Measurements from ENCODE around the gene MINDY4. TPM values are rescaled to one million over a fixed set of nuclear protein-coding genes. Genes with fewer than 3 reads are reported as not detected.

The MINDY4 gene
- total RNA-seq, 1 donor from 2014 or later = 14.3 TPM

DNA sequence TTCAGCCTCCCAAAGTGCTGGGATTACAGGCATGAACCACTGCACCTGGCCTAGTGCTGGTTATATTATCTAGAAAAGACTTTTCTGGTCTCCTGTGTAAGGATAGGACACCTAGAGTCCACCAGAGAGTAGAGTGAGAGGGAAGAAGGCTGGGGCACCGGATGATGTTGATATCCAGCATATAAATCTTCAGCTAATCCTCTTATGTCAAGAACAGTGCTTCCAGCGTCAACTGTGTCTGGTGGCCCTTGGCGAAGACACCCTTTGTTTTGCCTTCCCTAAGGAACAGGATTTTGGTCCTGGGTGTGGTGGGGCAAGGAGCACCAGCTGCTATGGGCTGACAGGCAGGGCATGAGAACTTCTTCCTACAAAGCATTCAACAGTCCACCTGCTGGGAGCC, 35.6 kb upstream of the MINDY4 start:
- Mint-ChIP-seq H3K9me3 (ENCODE audit: low read depth) (no peaks in the 10 kb centered on the region), H3K4me3 (ENCODE audit: low read depth) (no peak overlapping the region), H3K4me1 (ENCODE audit: low read depth) (no peaks in the 10 kb centered on the region), H3K27me3 (no peaks in the 10 kb centered on the region), H3K27ac (no peak overlapping the region), H3K36me3 (ENCODE audit: insufficient read depth) (no peaks in the 10 kb centered on the region)
- TF ChIP-seq, protein P1, sequence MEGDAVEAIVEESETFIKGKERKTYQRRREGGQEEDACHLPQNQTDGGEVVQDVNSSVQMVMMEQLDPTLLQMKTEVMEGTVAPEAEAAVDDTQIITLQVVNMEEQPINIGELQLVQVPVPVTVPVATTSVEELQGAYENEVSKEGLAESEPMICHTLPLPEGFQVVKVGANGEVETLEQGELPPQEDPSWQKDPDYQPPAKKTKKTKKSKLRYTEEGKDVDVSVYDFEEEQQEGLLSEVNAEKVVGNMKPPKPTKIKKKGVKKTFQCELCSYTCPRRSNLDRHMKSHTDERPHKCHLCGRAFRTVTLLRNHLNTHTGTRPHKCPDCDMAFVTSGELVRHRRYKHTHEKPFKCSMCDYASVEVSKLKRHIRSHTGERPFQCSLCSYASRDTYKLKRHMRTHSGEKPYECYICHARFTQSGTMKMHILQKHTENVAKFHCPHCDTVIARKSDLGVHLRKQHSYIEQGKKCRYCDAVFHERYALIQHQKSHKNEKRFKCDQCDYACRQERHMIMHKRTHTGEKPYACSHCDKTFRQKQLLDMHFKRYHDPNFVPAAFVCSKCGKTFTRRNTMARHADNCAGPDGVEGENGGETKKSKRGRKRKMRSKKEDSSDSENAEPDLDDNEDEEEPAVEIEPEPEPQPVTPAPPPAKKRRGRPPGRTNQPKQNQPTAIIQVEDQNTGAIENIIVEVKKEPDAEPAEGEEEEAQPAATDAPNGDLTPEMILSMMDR (IDR thresholded peaks at IDR 0.05; ENCODE audit: unreplicated experiment) = no peak
- DNase-seq (ENCODE audit: low spot score, unreplicated experiment) = no peak

DNA sequence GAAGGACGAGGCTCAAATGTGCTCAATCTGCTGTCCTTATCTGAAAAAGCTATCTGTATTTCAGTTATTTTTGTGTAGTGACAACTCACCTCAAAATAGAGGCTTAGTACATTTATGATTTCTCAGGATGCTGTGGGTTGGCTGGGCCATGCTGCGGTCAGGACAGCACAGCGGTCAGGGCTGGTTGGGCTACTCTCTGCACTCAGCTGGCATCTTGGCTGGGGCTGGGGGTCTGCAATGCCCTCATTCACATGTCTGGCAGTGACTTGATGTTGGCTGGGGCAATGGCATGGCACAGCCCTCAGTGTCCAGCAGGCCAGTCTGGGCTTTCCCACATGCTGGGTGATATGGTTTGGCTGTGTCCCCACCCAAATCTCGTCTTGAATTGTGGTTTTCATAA, 34.9 kb upstream of the MINDY4 start:
- H3K4me3 Mint-ChIP-seq (ENCODE audit: low read depth) = no peak overlapping the region
- no peaks in the 10 kb centered on the region for H3K9me3 Mint-ChIP-seq (ENCODE audit: low read depth)
- DNase-seq (ENCODE audit: low spot score, unreplicated experiment) = no peak
- H3K4me1 Mint-ChIP-seq (ENCODE audit: low read depth) = no peaks in the 10 kb centered on the region
- no peaks in the 10 kb centered on the region for H3K36me3 Mint-ChIP-seq (ENCODE audit: insufficient read depth)
- no peaks in the 10 kb centered on the region for H3K27me3 Mint-ChIP-seq
- no peak overlapping the region for H3K27ac Mint-ChIP-seq
- TF ChIP-seq, protein P1 (IDR thresholded peaks at IDR 0.05; ENCODE audit: unreplicated experiment) = no peak

DNA sequence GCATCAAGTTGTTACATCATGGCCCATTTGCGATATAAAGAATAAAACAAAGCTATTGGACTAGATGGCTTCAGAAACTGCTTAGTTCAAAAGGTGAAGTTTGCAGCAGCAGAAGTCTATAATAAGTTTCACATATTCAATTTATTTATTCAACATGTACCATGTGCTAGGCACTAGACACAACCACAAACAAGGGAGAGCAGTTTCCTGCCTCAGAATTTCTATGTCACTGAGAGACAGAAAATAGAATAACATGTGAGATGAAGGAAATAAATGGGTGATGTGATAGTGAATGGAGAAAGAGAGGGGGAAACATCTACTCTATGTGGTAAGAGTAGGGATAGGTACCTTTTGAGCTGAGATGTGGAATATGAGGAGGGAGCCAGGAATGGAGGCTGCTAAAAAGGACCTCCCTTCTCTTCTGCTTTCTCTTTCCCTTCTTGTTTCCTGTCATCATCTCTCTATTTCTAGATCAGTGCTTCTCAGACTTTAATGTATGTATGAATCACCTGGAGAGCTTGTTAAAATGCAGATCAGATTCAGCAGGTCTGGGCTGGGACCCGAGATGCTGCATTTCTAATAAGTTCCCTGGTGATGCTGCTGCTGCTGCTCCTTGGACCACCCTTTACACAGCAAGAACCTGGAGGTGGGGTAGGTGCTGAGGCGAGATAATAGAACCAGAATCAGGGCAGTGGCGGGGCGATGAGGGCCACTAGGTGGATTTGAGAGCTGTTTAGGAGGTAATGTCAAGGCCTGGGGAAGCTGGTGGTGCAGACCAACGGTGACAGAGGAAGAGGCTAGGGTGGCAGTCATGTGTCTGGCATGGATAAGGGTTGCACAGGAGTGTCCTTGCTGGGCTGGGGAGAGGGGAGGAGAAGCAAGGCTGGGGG, 32.9 kb upstream of the MINDY4 start:
- Mint-ChIP-seq H3K4me1 (ENCODE audit: low read depth) (no peaks in the 10 kb centered on the region), H3K9me3 (ENCODE audit: low read depth) (no peaks in the 10 kb centered on the region), H3K27ac (no peak overlapping the region), H3K36me3 (ENCODE audit: insufficient read depth) (no peaks in the 10 kb centered on the region), H3K27me3 (no peaks in the 10 kb centered on the region), H3K4me3 (ENCODE audit: low read depth) (no peak overlapping the region)
- TF ChIP-seq, protein P1 (IDR thresholded peaks at IDR 0.05; ENCODE audit: unreplicated experiment) = no peak
- no peak for DNase-seq (ENCODE audit: low spot score, unreplicated experiment)

DNA sequence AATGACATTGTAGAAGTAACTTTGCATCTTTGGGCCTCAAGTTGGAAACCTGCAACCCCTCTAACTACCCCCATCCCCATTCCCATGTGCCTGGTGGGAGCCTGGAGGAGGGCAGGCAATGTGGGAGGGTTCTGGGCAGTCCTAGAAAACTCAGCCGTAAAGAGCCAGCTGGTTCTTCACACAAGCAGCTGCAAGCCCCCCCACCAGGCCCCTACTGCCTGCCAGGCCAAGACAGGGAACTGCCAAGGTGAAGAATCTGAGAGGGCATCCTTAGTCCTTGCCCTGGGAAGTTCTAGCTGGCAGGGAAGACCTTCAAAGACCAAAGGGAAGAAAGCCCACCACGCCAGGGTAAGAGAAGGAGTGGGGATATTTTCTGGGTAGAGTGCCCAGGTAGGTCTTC, 31.5 kb upstream of the MINDY4 start:
- DNase-seq (ENCODE audit: low spot score, unreplicated experiment) = no peak
- Mint-ChIP-seq H3K4me1 (ENCODE audit: low read depth) (no peaks in the 10 kb centered on the region), H3K27me3 (no peaks in the 10 kb centered on the region), H3K9me3 (ENCODE audit: low read depth) (no peaks in the 10 kb centered on the region), H3K36me3 (ENCODE audit: insufficient read depth) (no peaks in the 10 kb centered on the region), H3K4me3 (ENCODE audit: low read depth) (no peak overlapping the region), H3K27ac (no peak overlapping the region)
- TF ChIP-seq, protein P1 (IDR thresholded peaks at IDR 0.05; ENCODE audit: unreplicated experiment) = no peak

DNA sequence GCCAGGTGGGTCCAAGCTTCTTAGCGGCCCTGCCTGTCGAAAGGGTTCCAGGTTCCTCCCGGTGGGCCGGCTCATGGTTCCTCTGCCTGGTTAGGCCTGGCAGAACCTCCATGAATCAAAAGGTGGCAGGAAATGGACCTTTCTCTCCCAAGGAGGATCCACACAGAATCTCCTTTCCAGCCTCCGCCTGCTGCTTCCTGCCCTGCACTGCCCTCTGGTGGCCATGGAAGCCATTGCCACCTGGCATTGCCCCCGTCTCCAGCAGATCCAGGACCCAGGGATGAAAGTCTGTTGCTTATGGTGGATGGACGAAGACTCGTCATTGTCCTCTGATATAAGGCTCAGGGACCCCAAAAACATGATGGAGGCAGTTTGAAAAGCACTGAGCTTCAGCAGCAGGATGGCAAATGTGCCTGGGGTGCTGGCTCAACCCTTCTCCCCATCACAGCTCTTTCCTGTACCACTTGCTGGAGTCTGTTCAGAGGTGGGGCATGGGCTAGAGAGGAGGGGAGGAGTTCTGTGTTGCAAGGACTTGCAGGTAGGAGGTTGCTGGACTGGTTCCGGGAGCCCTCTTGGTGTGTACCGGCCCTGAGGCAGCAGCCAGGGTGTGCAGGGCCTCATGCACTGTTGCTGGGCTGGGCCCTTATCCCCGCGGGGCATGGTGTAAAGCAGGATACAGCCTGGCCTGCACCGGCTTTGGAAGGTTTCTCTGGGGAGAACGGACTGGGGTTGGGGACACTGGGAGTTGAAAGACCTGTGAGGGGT, 30.6 kb upstream of the MINDY4 start:
- TF ChIP-seq, protein P1 (IDR thresholded peaks at IDR 0.05; ENCODE audit: unreplicated experiment) = no peak
- Mint-ChIP-seq H3K4me3 (ENCODE audit: low read depth) (no peak overlapping the region), H3K27ac (no peak overlapping the region), H3K4me1 (ENCODE audit: low read depth) (no peaks in the 10 kb centered on the region), H3K27me3 (no peaks in the 10 kb centered on the region), H3K36me3 (ENCODE audit: insufficient read depth) (no peaks in the 10 kb centered on the region), H3K9me3 (ENCODE audit: low read depth) (no peaks in the 10 kb centered on the region)
- peak; percentile 77 for DNase-seq (ENCODE audit: low spot score, unreplicated experiment)

Measured in progenitor cell of endocrine pancreas (in vitro differentiated cells).